ENCODE data around the gene EFCAB3. TPM values are rescaled to one million over a fixed set of nuclear protein-coding genes. Genes with fewer than 3 reads are reported as not detected.
A peak's percentile ranks its signal among the peaks of the same experiment; 100 is the strongest.
"Not testable (repeated sequence)": the region's sequence is repeated elsewhere in the genome, so short reads cannot be mapped to it uniquely, and the experiment has no call there.

The EFCAB3 gene
- polyA plus RNA-seq, 3 donors: not detected

- H2AFZ ChIP-seq (ENCODE audit: insufficient read depth, low read depth, low read length, poor library complexity, severe bottlenecking); DNase-seq; H3K9ac ChIP-seq (ENCODE audit: insufficient read depth, low read length, poor library complexity, severe bottlenecking); H3K9me3 ChIP-seq (replicated peaks in 1 of 2; ENCODE audit: control insufficient read depth in 1 of 2, insufficient read depth in 1 of 2, low read length in 2 of 2); H3K36me3 Mint-ChIP-seq; H3K27me3 ChIP-seq (ENCODE audit: control insufficient read depth in 2 of 2, insufficient read depth in 2 of 2, low read length in 2 of 2); H4K20me1 ChIP-seq (ENCODE audit: insufficient read depth, low read length); H3K9me3 Mint-ChIP-seq; H3K27me3 Mint-ChIP-seq (ENCODE audit: low read depth in 3 of 3); H3K27ac ChIP-seq (ENCODE audit: low read depth in 1 of 2, low read length in 2 of 2); intact Hi-C loops (cut with micrococcal nuclease); H3K4me3 ChIP-seq (replicated peaks in 1 of 3; ENCODE audit: low read depth in 2 of 3, low read length in 3 of 3); H3K4me1 ChIP-seq (ENCODE audit: control insufficient read depth in 1 of 2, insufficient read depth in 2 of 2, low read length in 2 of 2); H3K4me2 ChIP-seq (replicated peaks; ENCODE audit: extremely low read depth, low read length, poor library complexity, severe bottlenecking); H3K36me3 ChIP-seq (replicated peaks in 1 of 2; ENCODE audit: control insufficient read depth in 1 of 2, insufficient read depth in 2 of 2, low read length in 2 of 2); H3K79me2 ChIP-seq (ENCODE audit: insufficient read depth, low read length); H3K4me3 Mint-ChIP-seq: not testable (repeated sequence)
- WGBS (ENCODE audit: insufficient coverage): 100% methylated on average over 2 of the region's 3 CpGs
- H3K27ac Mint-ChIP-seq: peak overlapping the region in 1 of 7 donors; percentile 15
- H3K4me1 Mint-ChIP-seq: peaks cover 10% of the 10 kb centered on the region
Observed at GRCh38 chr17:62464422-62464821, 84.1 kb downstream of the EFCAB3 start.

DNA sequence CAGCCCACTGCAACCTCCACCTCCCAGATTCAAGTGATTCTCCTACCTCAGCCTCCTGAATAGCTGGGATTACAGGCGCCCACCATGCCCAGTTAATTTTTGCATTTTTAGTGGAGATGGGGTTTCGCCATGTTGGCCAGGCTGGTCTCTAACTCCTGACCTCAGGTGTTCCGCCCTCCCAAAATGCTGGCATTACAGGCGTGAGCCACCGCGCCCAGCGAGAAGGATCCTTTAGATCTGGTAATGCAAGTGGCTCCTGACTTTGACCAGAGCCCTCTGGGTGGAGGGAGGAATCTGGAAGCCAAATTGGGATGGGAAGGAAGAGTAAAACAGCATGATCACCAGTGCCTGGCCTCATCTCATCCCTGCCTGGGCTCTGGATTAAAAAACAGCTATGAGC lies 84.9 kb downstream of the EFCAB3 start:
- DNase-seq; H2AFZ ChIP-seq (ENCODE audit: insufficient read depth, low read depth, low read length, poor library complexity, severe bottlenecking); H3K9ac ChIP-seq (ENCODE audit: insufficient read depth, low read length, poor library complexity, severe bottlenecking); H3K27ac ChIP-seq (ENCODE audit: low read depth in 1 of 2, low read length in 2 of 2); H3K9me3 ChIP-seq (replicated peaks in 1 of 2; ENCODE audit: control insufficient read depth in 1 of 2, insufficient read depth in 1 of 2, low read length in 2 of 2); H3K36me3 ChIP-seq (replicated peaks in 1 of 2; ENCODE audit: control insufficient read depth in 1 of 2, insufficient read depth in 2 of 2, low read length in 2 of 2); H3K4me1 ChIP-seq (ENCODE audit: control insufficient read depth in 1 of 2, insufficient read depth in 2 of 2, low read length in 2 of 2); H3K27me3 Mint-ChIP-seq (ENCODE audit: low read depth in 3 of 3); H4K20me1 ChIP-seq (ENCODE audit: insufficient read depth, low read length); H3K4me2 ChIP-seq (replicated peaks; ENCODE audit: extremely low read depth, low read length, poor library complexity, severe bottlenecking); intact Hi-C loops (cut with micrococcal nuclease); H3K9me3 Mint-ChIP-seq; H3K36me3 Mint-ChIP-seq; H3K4me3 ChIP-seq (replicated peaks in 1 of 3; ENCODE audit: low read depth in 2 of 3, low read length in 3 of 3); H3K27me3 ChIP-seq (ENCODE audit: control insufficient read depth in 2 of 2, insufficient read depth in 2 of 2, low read length in 2 of 2); H3K79me2 ChIP-seq (ENCODE audit: insufficient read depth, low read length); H3K4me3 Mint-ChIP-seq; H3K4me1 Mint-ChIP-seq: not testable (repeated sequence)
- peak overlapping the region in 1 of 7 donors; percentile 12 for H3K27ac Mint-ChIP-seq
- 97% methylated on average over 6 of the region's 7 CpGs for WGBS (ENCODE audit: insufficient coverage)

Small RNAs within 50 kb of the gene (small RNA-seq; reads per million reads assigned to genes)
- not detected for gene RNU7-52P (ENCODE audit: insufficient read length, low read depth)

Other genes starting within 250 kb of the EFCAB3 start
- gene METTL2A, start 43.3 kb downstream of the EFCAB3 start, polyA plus RNA-seq: 1 to 10 TPM; 2.2 to 5.6 (median 3.9) TPM
- 10 to 100 TPM in 1 of 3 donors, 1 to 10 TPM in 2; 4.0 to 28.2 (median 4.3) TPM for gene TLK2, start 98.3 kb downstream of the EFCAB3 start, polyA plus RNA-seq
- under 1 TPM in 1 of 3 donors, not detected in 2; 0.04 TPM for gene MRC2, start 247.1 kb downstream of the EFCAB3 start, polyA plus RNA-seq